K562 (cell line): ENCODE results near the gene SEC14L2. TPM values are rescaled to one million over a fixed set of nuclear protein-coding genes. Genes with fewer than 3 reads are reported as not detected.
"Not testable (repeated sequence)": the region's sequence is repeated elsewhere in the genome, so short reads cannot be mapped to it uniquely, and the experiment has no call there.

ENCODE experiments used
- ATAC-seq: fragments of 200-7000 bp; cut with Tn5 transposase; 3 replicates; pipeline ENCODE4 v1.9.1; 2020; ENCODE audit warnings: moderate library complexity
- BruUV-seq: library from RNA; stranded (reverse); fragments of 400-500 nt; replicated peaks from 2 replicates; lab custom pipeline; 2021; lab: Mats Ljungman, UMichigan
- CTCF ChIA-PET: fragments of 300-600 bp; formaldehyde crosslinking; extraction: SDS; loops from one replicate; lab custom pipeline; 2021; ENCODE audit warnings: low intra/inter-chr PET ratio; lab: Yijun Ruan, JAX
- POLR2A ChIA-PET: fragments of 300-600, 350-650 bp; sonication (Branson Sonifier 250); formaldehyde crosslinking; extraction: SDS; loops from one replicate; lab custom pipeline; 2021; ENCODE audit warnings: antibody characterized with exemption, inconsistent platforms; lab: Yijun Ruan, JAX
- DNase-seq, 4 experiments: peaks; one replicate each; pipeline versions ENCODE4 v3.0.0 to v3.0.0-alpha.2; 2011 to 2018; ENCODE audit warnings: low spot score in 3 of 4, mixed read lengths in 3 of 4; ENCODE audit errors: extremely low read depth in 1 of 4
- FAIRE-seq: peaks from 2 replicates; lab custom pipeline; 2011; peaks lifted over from hg19 to GRCh38; lab: Jason Lieb, UNC
- H2AFZ ChIP-seq: 2 replicates; pipeline ENCODE4 v1.6.0; 2011; ENCODE audit warnings: low read depth, low read length, control low read depth, inconsistent platforms
- H3K27ac ChIP-seq: fragments of 200-600 bp; 3 replicates; pipeline ENCODE4 v1.8.0; 2011; ENCODE audit warnings: low read depth, mild to moderate bottlenecking, control low read depth, inconsistent platforms, low read length, moderate library complexity, mixed read lengths; ENCODE audit errors: extremely low read depth
- H3K27me3 ChIP-seq, 2 experiments: fragments of 300-600 bp in 1 of 2; 2 replicates in 1 of 2; 3 replicates in 1 of 2; pipeline versions ENCODE4 v1.6.0 to v1.8.0; 2011; ENCODE audit warnings: inconsistent platforms in 2 of 2, low read length in 2 of 2, mild to moderate bottlenecking in 1 of 2, mixed read lengths in 1 of 2, moderate library complexity in 1 of 2; ENCODE audit not compliant: control insufficient read depth in 2 of 2, insufficient read depth in 2 of 2
- H3K36me3 ChIP-seq: fragments of 300-600 bp; 3 replicates; pipeline ENCODE4 v1.8.0; 2011; ENCODE audit warnings: mild to moderate bottlenecking, low read length, inconsistent platforms; ENCODE audit not compliant: control insufficient read depth, insufficient read depth
- H3K4me1 ChIP-seq, 2 experiments: fragments of 200-600 bp in 1 of 2; replicated peaks in 1 of 2; 2 replicates in 1 of 2; 3 replicates in 1 of 2; pipeline versions ENCODE4 v1.5.1 to v1.8.0; 2011; ENCODE audit warnings: inconsistent platforms in 2 of 2, low read length in 2 of 2, mild to moderate bottlenecking in 1 of 2, mixed read lengths in 1 of 2, moderate library complexity in 1 of 2; ENCODE audit not compliant: control insufficient read depth in 2 of 2, insufficient read depth in 2 of 2
- H3K4me2 ChIP-seq: 2 replicates; pipeline ENCODE4 v1.6.1; 2011; ENCODE audit warnings: low read length, control low read depth, inconsistent platforms, mixed read lengths; ENCODE audit not compliant: insufficient read depth
- H3K4me3 ChIP-seq: fragments of 200-600 bp; sonication (generic), shearing (Covaris generic); 2 replicates; pipeline ENCODE4 v1.5.1; 2016; ENCODE audit warnings: control low read depth, inconsistent platforms
- H3K79me2 ChIP-seq: fragments of 200-600 bp; 3 replicates; pipeline ENCODE4 v1.8.0; 2011; ENCODE audit warnings: low read length, inconsistent platforms; ENCODE audit not compliant: control insufficient read depth, insufficient read depth
- H3K9ac ChIP-seq, 2 experiments: 2 replicates each; pipeline versions ENCODE4 v1.6.0 to v1.6.1; 2011; ENCODE audit warnings: low read depth in 2 of 2, low read length in 2 of 2, control low read depth in 1 of 2, inconsistent platforms in 1 of 2, mild to moderate bottlenecking in 1 of 2, mixed read lengths in 1 of 2; ENCODE audit not compliant: insufficient read depth in 1 of 2
- H3K9me1 ChIP-seq: one replicate; pipeline ENCODE4 v1.6.0; 2011; ENCODE audit warnings: inconsistent platforms, mild to moderate bottlenecking, low read length, moderate library complexity; ENCODE audit not compliant: control insufficient read depth, insufficient read depth
- H3K9me3 ChIP-seq: replicated peaks from 2 replicates; pipeline ENCODE4 v1.5.1; 2011; ENCODE audit warnings: low read depth, low read length, inconsistent platforms; ENCODE audit not compliant: control insufficient read depth, insufficient read depth
- H4K20me1 ChIP-seq: replicated peaks from 2 replicates; pipeline ENCODE4 v1.6.1; 2011; ENCODE audit warnings: low read length, inconsistent platforms, mixed read lengths; ENCODE audit not compliant: control insufficient read depth, insufficient read depth
- ADNP ChIP-seq: fragments of 200-800 bp; sonication (Bioruptor generic); IDR thresholded peaks from 2 replicates; pipeline ENCODE4 v1.6.1; 2016; ENCODE audit warnings: missing genetic modification characterization, missing compliant biosample characterization
- ARID1B ChIP-seq: fragments of 450-650 bp; IDR thresholded peaks from 2 replicates; pipeline ENCODE4 v1.6.1; 2016; ENCODE audit warnings: antibody characterized with exemption, mild to moderate bottlenecking, inconsistent platforms
- CBFA2T2 ChIP-seq: fragments of 450-650 bp; conservative IDR thresholded peaks from 2 replicates; pipeline ENCODE4 v1.6.1; 2017; ENCODE audit warnings: mild to moderate bottlenecking
- CBFA2T3 ChIP-seq: fragments of 450-650 bp; IDR thresholded peaks from 2 replicates; pipeline ENCODE4 v1.6.1; 2017
- EP300 ChIP-seq: IDR thresholded peaks from 2 replicates; pipeline ENCODE4 v1.6.1; 2012; ENCODE audit warnings: low read length, improper control_type of control experiment
- GATA2 ChIP-seq: sonication (generic); formaldehyde crosslinking; IDR thresholded peaks from 2 replicates; pipeline ENCODE4 v1.4.0; 2020; ENCODE audit warnings: mild to moderate bottlenecking, missing genetic modification reagents
- KDM1A ChIP-seq, 2 experiments: fragments of 450-650 bp; IDR thresholded peaks; 2 replicates each; pipeline ENCODE4 v1.6.1; 2016; ENCODE audit warnings: mild to moderate bottlenecking in 2 of 2
- MTA2 ChIP-seq: fragments of 450-650 bp; IDR thresholded peaks from 2 replicates; pipeline ENCODE4 v1.6.1; 2016; ENCODE audit warnings: low read depth
- NFIC ChIP-seq: fragments of 450-650 bp; IDR thresholded peaks from 2 replicates; pipeline ENCODE4 v1.6.1; 2017; ENCODE audit warnings: mild to moderate bottlenecking, inconsistent platforms
- TAL1 ChIP-seq: fragments of 450-650 bp; IDR thresholded peaks from 2 replicates; pipeline ENCODE4 v1.6.1; 2016; ENCODE audit warnings: mild to moderate bottlenecking
- TCF3 ChIP-seq: sonication (generic); formaldehyde crosslinking; IDR thresholded peaks from 2 replicates; pipeline ENCODE4 v1.4.0; 2020; ENCODE audit warnings: mild to moderate bottlenecking, missing genetic modification reagents
- TEAD4 ChIP-seq, 2 experiments: sonication (generic) in 1 of 2; formaldehyde crosslinking in 1 of 2; IDR thresholded peaks; 2 replicates each; pipeline versions ENCODE4 v1.6.1 to v1.8.0; 2012 to 2022; ENCODE audit warnings: borderline replicate concordance in 1 of 2, inconsistent platforms in 1 of 2, low read length in 1 of 2, mild to moderate bottlenecking in 1 of 2, missing genetic modification reagents in 1 of 2
- ZBTB11 ChIP-seq, 3 experiments: fragments of 200-800 bp in 1 of 3; fragments of 250-450 bp in 1 of 3; fragments of 450-650 bp in 1 of 3; sonication (Bioruptor Pico) in 1 of 3; sonication (Bioruptor generic) in 1 of 3; formaldehyde crosslinking in 1 of 3; IDR thresholded peaks; 2 replicates each; pipeline versions ENCODE4 v1.6.1 to v1.8.0; 2016 to 2022; ENCODE audit warnings: mild to moderate bottlenecking in 2 of 3, missing genetic modification characterization in 2 of 3, missing compliant biosample characterization in 1 of 3, moderate library complexity in 1 of 3
- ZNF384 ChIP-seq: IDR thresholded peaks from 2 replicates; pipeline ENCODE4 v1.6.1; 2012; ENCODE audit warnings: low read depth, low read length, improper control_type of control experiment
- ZNF766 ChIP-seq: fragments of 200-800 bp; sonication (Bioruptor generic); conservative IDR thresholded peaks from 2 replicates; pipeline ENCODE4 v1.6.1; 2016; ENCODE audit warnings: missing genetic modification characterization, missing compliant biosample characterization
- WGBS: fragments of 100-300 bp; shearing (Covaris generic); methylation state at CpG from one replicate; pipeline ENCODE4 v1.1.6; 2016; ENCODE audit warnings: low coverage, mixed read lengths; ENCODE audit not compliant: insufficient coverage; ENCODE audit errors: missing lambda C conversion rate; 5-methylcytosine and 5-hydroxymethylcytosine counted together
- in situ Hi-C: fragments of 300-500 bp; cut with MboI; formaldehyde crosslinking; loops from 4 replicates; pipeline ENCODE4 v1.15.0; 2018; ENCODE audit warnings: inconsistent platforms, mixed read lengths
- intact Hi-C: fragments of 100-400 bp; cut with micrococcal nuclease; formaldehyde crosslinking; loops from 2 replicates; pipeline ENCODE4 v1.14.2; 2022
- polyA plus RNA-seq, 8 experiments: library from polyadenylated mRNA; depleted of rRNA in 4 of 8; stranded (reverse) in 5 of 8; unstranded in 3 of 8; fragments of >200 nt; fragmentation: Nextera tagmentation in 2 of 8; fragmentation: Illumina TruSeq in 1 of 8; extraction: Ambion mirVana in 2 of 8; extraction: Trizol in 1 of 8; gene quantifications; 2 replicates each; pipeline versions ENCODE4 v1.2.1 to v1.2.3, GENCODE V29; 2011 to 2014; ENCODE audit warnings: inconsistent platforms in 1 of 8, missing spikeins in 1 of 8
- total RNA-seq, 7 experiments: library from RNA; depleted of rRNA in 6 of 7; stranded (reverse); fragments of >200 nt in 6 of 7; fragmentation: Illumina TruSeq in 2 of 7; extraction: Trizol in 2 of 7; gene quantifications; 2 replicates each; pipeline versions ENCODE4 v1.2.1 to v1.2.3, GENCODE V29; 2011 to 2021; ENCODE audit warnings: low replicate concordance in 1 of 7

Gene SEC14L2
- total and polyA plus RNA-seq, 9 of the 15 experiments (the other 6 are each of a cell fraction or from before 2014, with no cell fraction given): 0.03 to 0.17 (median 0.10) TPM

DNA sequence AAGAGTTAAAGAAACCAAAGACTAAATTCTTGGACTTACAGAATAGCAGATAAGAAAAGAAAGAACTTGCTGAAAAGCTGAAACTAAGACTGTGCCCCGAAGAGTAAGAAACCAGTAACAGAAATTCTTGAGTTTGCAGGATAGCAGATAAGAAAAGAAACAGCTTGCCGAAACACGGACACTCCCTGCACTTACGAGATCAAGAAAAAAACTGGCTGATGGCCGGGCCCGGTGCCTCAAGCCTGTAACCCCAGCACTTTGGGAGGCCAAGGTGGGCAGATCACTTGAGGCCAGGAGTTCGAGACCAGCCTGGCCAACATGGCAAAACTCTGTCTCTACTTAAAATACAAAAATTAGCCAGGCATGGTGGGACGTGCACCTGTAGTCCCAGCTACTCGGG lies 54.7 kb downstream of the SEC14L2 start:
- H3K36me3 ChIP-seq; FAIRE-seq; H3K9ac ChIP-seq; intact Hi-C loops; TF ChIP-seq TEAD4 (CRISPR knock-in tag; IDR thresholded peaks at IDR 0.05; ENCODE audit: borderline replicate concordance): not testable (repeated sequence)
- WGBS: 0% methylated on average over 8 of the region's 9 CpGs
- H3K27ac ChIP-seq: 0 out of 3 replicates have a peak overlapping the region, but pooled peaks have one; percentile 10
- CTCF ChIA-PET: interaction anchor here (0.6 kb wide), 1 partner anchor 970 kb away, joined by 3 read pairs; no protein-coding TSS in a partner anchor
- peak; percentile 29; the same call in 1 of the 2 replicates for TF ChIP-seq NFIC
- TF ChIP-seq ARID1B: peak; percentile 62; the same call in 1 of the 2 replicates
- TF ChIP-seq TEAD4 (IDR thresholded peaks at IDR 0.05; ENCODE audit: low read length): peak; percentile 58
- TF ChIP-seq ZNF384: peak; percentile 53; the same call in 1 of the 2 replicates
- TF ChIP-seq ZNF766: peak; percentile 60; the same call in 1 of the 2 replicates
- 0 out of 2 replicates have a peak, but pooled peaks have one; percentile 9 for TF ChIP-seq MTA2
- 0 out of 2 replicates have a peak, but pooled peaks have one; percentile 55 for TF ChIP-seq GATA2 (CRISPR knock-in tag)
- peak; percentile 86 for TF ChIP-seq ADNP (tag)
- TF ChIP-seq ZBTB11 (CRISPR knock-in tag; IDR thresholded peaks at IDR 0.05): 0 out of 6 replicates have a peak, but pooled peaks of 1 of the 3 experiments have one; percentile 52
- TF ChIP-seq CBFA2T3: peak; percentile 78
- peak in 1 of 2 experiments; percentile 23; a peak in 1 of 4 replicates for TF ChIP-seq KDM1A (IDR thresholded peaks at IDR 0.05)
- peak; percentile 51 for TF ChIP-seq CBFA2T2
- TF ChIP-seq EP300: peak; percentile 36; the same call in 1 of the 2 replicates
- peak; percentile 46; the same call in 1 of the 2 replicates for TF ChIP-seq TAL1
- peak; percentile 53 for TF ChIP-seq TCF3 (CRISPR knock-in tag)
- TF ChIP-seq, all 486 proteins: peak for 15; not testable (repeated sequence) for 471
- in situ Hi-C loops, H3K9me1 ChIP-seq, H3K27me3 ChIP-seq, H3K4me2 ChIP-seq, H3K79me2 ChIP-seq, H2AFZ ChIP-seq, H3K4me3 ChIP-seq, BruUV-seq, H4K20me1 ChIP-seq, H3K9me3 ChIP-seq: not testable (repeated sequence)
- POLR2A ChIA-PET: interaction anchor here (0.8 kb wide), 2 partner anchors 16 to 161 kb away, joined by 3 read pairs; no protein-coding TSS in a partner anchor
- peaks cover 6 to 16% of the 10 kb centered on the region in 2 experiments; a peak in 4 of 5 replicates for H3K4me1 ChIP-seq
- DNase-seq (peak; percentile 41 to 75 (median 50)), ATAC-seq (peak; percentile 81)
